Common myeloid progenitor, CD34-positive (primary cell): ENCODE results near the gene LSM10.

ENCODE experiments used
- CTCF ChIA-PET: fragments of 350-600 bp; sonication (Branson Sonifier 250); formaldehyde crosslinking; loops from one replicate; lab custom pipeline; 2021; ENCODE audit warnings: antibody characterized with exemption; lab: Charles Lee
- POLR2A ChIA-PET: fragments of 350-600 bp; sonication (Branson Sonifier 250); formaldehyde crosslinking; loops from one replicate; lab custom pipeline; 2021; ENCODE audit warnings: antibody characterized with exemption; lab: Charles Lee
- DNase-seq, 3 donors: peaks; one replicate each; pipeline versions ENCODE4 v3.0.0 to v3.0.0-alpha.2; 2013
- H3K27ac ChIP-seq, 2 experiments: 1 replicate in 1 of 2; 2 replicates in 1 of 2; pipeline ENCODE4 v1.7.0; 2013; ENCODE audit warnings: inconsistent platforms in 2 of 2, low read length in 2 of 2, mild to moderate bottlenecking in 2 of 2, low read depth in 1 of 2, moderate library complexity in 1 of 2; ENCODE audit not compliant: severe bottlenecking in 2 of 2, insufficient read depth in 1 of 2, poor library complexity in 1 of 2
- H3K27me3 ChIP-seq, 5 experiments: replicated peaks in 2 of 5; 1 replicate in 3 of 5; 2 replicates in 2 of 5; pipeline versions ENCODE4 v1.6.1 to v1.7.0; 2013; ENCODE audit warnings: low read length in 4 of 5, mild to moderate bottlenecking in 2 of 5, moderate library complexity in 2 of 5, inconsistent platforms in 1 of 5; ENCODE audit not compliant: insufficient read depth in 5 of 5, control insufficient read depth in 4 of 5
- H3K36me3 ChIP-seq, 4 experiments: 1 replicate in 2 of 4; 2 replicates in 2 of 4; pipeline versions ENCODE4 v1.6.1 to v1.7.0; 2013; ENCODE audit warnings: low read length in 3 of 4, control low read depth in 1 of 4, mild to moderate bottlenecking in 1 of 4; ENCODE audit not compliant: control insufficient read depth in 4 of 4, insufficient read depth in 4 of 4
- H3K4me1 ChIP-seq, 4 experiments: 1 replicate in 3 of 4; 2 replicates in 1 of 4; pipeline versions ENCODE4 v1.6.1 to v1.7.1; 2013; ENCODE audit warnings: low read length in 3 of 4, mild to moderate bottlenecking in 3 of 4, control low read depth in 1 of 4, inconsistent platforms in 1 of 4, moderate library complexity in 1 of 4; ENCODE audit not compliant: control insufficient read depth in 4 of 4, insufficient read depth in 4 of 4; ENCODE audit errors: control extremely low read depth in 1 of 4
- H3K4me3 ChIP-seq, 7 experiments: 1 replicate in 4 of 7; 2 replicates in 3 of 7; pipeline versions ENCODE4 v1.5.1 to v1.7.0; 2013; ENCODE audit warnings: mild to moderate bottlenecking in 7 of 7, low read length in 6 of 7, moderate library complexity in 6 of 7, inconsistent platforms in 2 of 7, low read depth in 2 of 7, control low read depth in 1 of 7; ENCODE audit not compliant: insufficient read depth in 4 of 7, control insufficient read depth in 1 of 7; ENCODE audit errors: extremely low read depth in 1 of 7
- H3K9me3 ChIP-seq, 5 experiments: 1 replicate in 4 of 5; 2 replicates in 1 of 5; pipeline versions ENCODE4 v1.6.1 to v1.7.1; 2013; ENCODE audit warnings: low read length in 4 of 5, mild to moderate bottlenecking in 2 of 5, inconsistent platforms in 1 of 5, low read depth in 1 of 5, moderate library complexity in 1 of 5; ENCODE audit not compliant: control insufficient read depth in 4 of 5, insufficient read depth in 2 of 5; ENCODE audit errors: control extremely low read depth in 1 of 5
- WGBS: methylation state at CpG from one replicate; pipeline ENCODE4 v1.1.5; 2013; ENCODE audit not compliant: insufficient coverage; 5-methylcytosine and 5-hydroxymethylcytosine counted together

LSM10 gene

DNA sequence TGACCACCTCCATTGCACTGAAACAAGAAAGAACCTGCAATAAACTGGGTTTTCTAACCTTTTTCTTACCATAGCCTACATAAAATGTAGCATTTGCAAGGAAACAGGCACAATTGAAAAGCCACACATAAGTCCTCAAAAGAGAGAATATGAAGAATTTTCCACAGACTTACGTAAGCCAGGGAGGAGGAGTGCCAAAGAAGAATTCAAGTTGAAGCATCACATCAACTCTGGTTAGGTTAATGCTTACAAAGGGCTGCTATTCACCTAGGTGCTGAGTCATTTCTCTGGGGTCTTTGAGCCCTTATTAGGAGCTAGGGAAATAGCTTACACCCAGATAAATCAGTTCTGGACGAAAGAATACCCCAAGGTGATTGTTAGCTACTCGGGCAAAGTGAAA, 42.9 kb upstream of the LSM10 start:
- Histone ChIP-seq H3K36me3 (no peaks in the 10 kb centered on the region), H3K4me3 (no peak overlapping the region), H3K27me3 (no peaks in the 10 kb centered on the region), H3K9me3 (no peaks in the 10 kb centered on the region), H3K27ac (no peak overlapping the region), H3K4me1 (no peaks in the 10 kb centered on the region)
- no peak for DNase-seq
- WGBS: 95% methylated on average over 3 of the region's 3 CpGs
- ChIA-PET POLR2A (no interaction called here), CTCF (no interaction called here)

DNA sequence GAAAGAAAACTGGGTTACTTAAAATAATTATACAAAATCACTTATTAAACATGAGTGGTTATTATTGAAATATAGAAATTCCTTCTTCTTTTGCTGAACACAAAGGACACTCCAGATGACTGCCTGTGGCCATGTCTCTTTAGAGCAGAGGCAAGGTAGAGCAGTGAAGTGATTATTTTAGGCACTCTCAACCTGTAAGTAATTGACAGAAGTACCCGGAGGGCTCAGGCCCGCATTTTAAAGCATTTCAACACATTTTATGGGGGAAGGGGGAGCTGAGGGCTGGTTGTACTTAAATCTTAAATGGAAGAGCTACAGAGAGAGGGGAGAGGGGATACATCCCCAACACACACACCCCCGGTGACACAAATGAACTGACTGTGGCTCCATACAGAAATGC, 42.3 kb upstream of the LSM10 start:
- no peak overlapping the region for H3K4me3 ChIP-seq
- WGBS: 80% methylated on average over 3 of the region's 3 CpGs
- no peak overlapping the region for H3K27ac ChIP-seq
- H3K4me1 ChIP-seq: no peaks in the 10 kb centered on the region
- no peaks in the 10 kb centered on the region for H3K27me3 ChIP-seq
- H3K36me3 ChIP-seq: no peaks in the 10 kb centered on the region
- no peaks in the 10 kb centered on the region for H3K9me3 ChIP-seq
- ChIA-PET POLR2A (no interaction called here), CTCF (no interaction called here)
- no peak for DNase-seq

DNA sequence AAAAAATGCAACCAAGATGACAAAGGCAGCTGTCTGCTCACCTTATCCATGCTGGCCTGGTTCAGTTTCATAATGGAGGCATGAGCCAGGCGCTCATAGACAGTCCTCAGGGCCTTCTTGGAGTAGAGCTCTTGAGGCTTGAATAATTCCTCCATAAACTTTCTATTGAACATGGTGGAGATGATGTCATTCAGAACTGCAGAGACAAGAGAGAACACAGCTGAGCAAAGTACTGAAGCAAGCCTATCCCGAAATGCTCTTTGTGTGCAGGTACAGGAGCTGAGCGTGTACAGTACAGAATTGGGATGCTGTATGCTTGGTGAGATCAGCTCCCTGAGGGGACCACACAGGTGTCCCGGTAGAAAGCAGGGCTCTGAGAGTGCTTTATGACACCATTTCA, 41.0 kb upstream of the LSM10 start:
- Histone ChIP-seq H3K27me3 (no peaks in the 10 kb centered on the region), H3K4me1 (no peaks in the 10 kb centered on the region), H3K4me3 (no peak overlapping the region), H3K9me3 (no peaks in the 10 kb centered on the region), H3K36me3 (no peaks in the 10 kb centered on the region), H3K27ac (no peak overlapping the region)
- CTCF ChIA-PET: interaction anchor here (0.5 to 1.7 kb wide), 3 partner anchors 17 to 96 kb away, joined by 3 to 5 read pairs (median 3); no protein-coding TSS in a partner anchor
- WGBS: 93% methylated on average over 3 of the region's 4 CpGs
- POLR2A ChIA-PET: no interaction called here
- DNase-seq: no peak

DNA sequence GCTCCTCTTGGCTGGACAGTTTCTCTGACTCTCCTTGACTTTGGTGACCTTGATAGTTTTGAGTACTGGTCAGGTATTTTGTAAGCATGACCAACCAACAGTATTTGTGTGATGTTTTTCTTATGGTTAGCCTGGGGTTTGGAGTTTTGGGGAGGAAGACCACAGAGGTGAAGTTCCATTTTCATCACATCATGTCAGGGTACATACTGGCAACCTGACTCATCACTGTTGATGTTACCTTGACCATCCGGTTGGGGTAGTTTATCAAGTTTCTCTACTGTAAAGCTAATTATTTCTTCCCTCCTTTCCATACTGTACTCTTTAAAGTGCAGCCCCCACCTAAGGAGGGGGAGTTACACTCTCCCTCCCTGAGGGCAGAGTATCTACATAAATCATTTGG, 39.1 kb upstream of the LSM10 start:
- H3K4me1 ChIP-seq: no peaks in the 10 kb centered on the region
- WGBS: 100% methylated on average over 1 of the region's 1 CpG
- H3K27ac ChIP-seq: no peak overlapping the region
- no peaks in the 10 kb centered on the region for H3K27me3 ChIP-seq
- no peaks in the 10 kb centered on the region for H3K36me3 ChIP-seq
- no peak overlapping the region for H3K4me3 ChIP-seq
- H3K9me3 ChIP-seq: no peaks in the 10 kb centered on the region
- DNase-seq: no peak
- ChIA-PET CTCF (interaction anchor here (0.6 kb wide), 1 partner anchor 31 kb away, joined by 3 read pairs; no protein-coding TSS in a partner anchor), POLR2A (no interaction called here)

DNA sequence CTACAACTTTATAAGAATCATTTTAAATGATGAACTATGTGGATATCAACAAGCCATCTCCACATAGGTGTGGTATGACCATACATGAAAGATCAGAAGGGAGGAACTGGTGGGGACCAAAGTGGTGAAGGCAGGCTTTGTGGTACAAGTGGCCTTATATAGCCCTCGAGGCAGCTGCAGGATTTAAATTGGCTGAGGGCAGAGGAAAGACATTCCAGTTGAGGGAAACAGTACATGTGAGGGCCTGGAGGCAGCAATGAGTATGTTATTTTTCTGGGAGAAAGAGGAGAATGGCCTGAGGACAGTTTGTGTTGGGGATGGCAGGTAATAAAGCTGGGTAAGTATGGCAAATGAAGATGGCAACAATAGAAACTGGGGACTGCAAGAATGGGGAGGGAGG, 35.4 kb upstream of the LSM10 start:
- CTCF ChIA-PET: no interaction called here
- WGBS: 82% methylated on average over 1 of the region's 1 CpG
- H3K9me3 ChIP-seq: no peaks in the 10 kb centered on the region
- POLR2A ChIA-PET: no interaction called here
- no peaks in the 10 kb centered on the region for H3K27me3 ChIP-seq
- H3K4me1 ChIP-seq: no peaks in the 10 kb centered on the region
- no peak overlapping the region for H3K4me3 ChIP-seq
- H3K36me3 ChIP-seq: peaks cover 0 to 4% (median 0%) of the 10 kb centered on the region in 4 experiments
- no peak overlapping the region for H3K27ac ChIP-seq
- no peak for DNase-seq

DNA sequence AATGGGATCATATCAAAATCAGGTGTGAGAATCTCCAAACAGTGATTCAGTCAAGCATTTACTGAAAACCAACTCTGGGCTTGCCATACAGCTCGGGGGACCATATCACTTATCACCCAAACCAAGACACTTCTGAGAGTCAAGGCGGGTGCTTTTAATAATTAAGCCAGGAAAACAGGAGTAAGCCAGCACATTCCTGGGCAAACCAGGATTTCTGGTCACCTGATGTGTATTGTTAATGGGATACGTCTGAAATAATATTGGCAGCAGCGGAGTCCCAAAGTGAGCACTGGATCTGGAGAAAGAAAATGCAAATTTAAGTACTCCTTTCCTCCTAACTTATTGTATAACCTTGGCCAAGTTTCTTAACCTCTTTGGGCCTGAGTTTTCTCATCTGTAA, 34.9 kb upstream of the LSM10 start:
- POLR2A ChIA-PET: no interaction called here
- H3K9me3 ChIP-seq: no peaks in the 10 kb centered on the region
- no peaks in the 10 kb centered on the region for H3K4me1 ChIP-seq
- no peak for DNase-seq
- 88% methylated on average over 2 of the region's 4 CpGs for whole genome bisulfite sequencing
- no peak overlapping the region for H3K27ac ChIP-seq
- H3K36me3 ChIP-seq: peaks cover 0 to 4% (median 0%) of the 10 kb centered on the region in 4 experiments
- no peaks in the 10 kb centered on the region for H3K27me3 ChIP-seq
- no peak overlapping the region for H3K4me3 ChIP-seq
- CTCF ChIA-PET: no interaction called here

DNA sequence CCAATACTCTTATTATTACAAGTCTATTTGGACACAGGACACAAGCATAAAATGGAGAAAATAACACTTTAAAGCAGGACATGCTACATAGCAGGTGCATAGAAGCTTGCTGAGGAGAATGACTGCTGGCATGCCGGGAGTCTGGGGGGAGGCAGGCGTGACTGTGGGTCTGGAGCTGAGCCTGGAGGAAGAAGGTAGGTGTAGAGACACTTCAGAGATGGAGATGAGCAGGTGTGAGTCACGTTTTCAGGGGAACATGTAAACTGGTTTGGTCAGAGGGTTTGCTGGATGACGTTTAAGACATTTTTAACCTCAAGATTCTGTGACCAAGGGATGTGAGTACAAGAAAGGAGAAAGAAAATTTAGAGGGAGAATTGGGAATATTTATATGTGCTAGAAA, 28.1 kb upstream of the LSM10 start:
- POLR2A ChIA-PET: no interaction called here
- Histone ChIP-seq H3K4me3 (no peak overlapping the region), H3K9me3 (no peaks in the 10 kb centered on the region), H3K4me1 (peaks cover 0 to under 1% (median 0%) of the 10 kb centered on the region in 4 experiments), H3K27ac (no peak overlapping the region), H3K36me3 (peaks cover 0 to 6% (median 2%) of the 10 kb centered on the region in 4 experiments), H3K27me3 (no peaks in the 10 kb centered on the region)
- CTCF ChIA-PET: interaction anchor here (1.0 to 6.5 kb wide), 2 partner anchors 72 to 83 kb away, joined by 3 to 72 read pairs; no protein-coding TSS in a partner anchor
- DNase-seq: no peak
- WGBS: 94% methylated on average over 4 of the region's 4 CpGs
